Activated CD4-positive, alpha-beta T cell treated with anti-CD3 and anti-CD28 coated beads, Interleukin-2, amount 50 U/mL, for 48 hours (primary cell): ENCODE measurements around the gene TSC2.
A peak's percentile ranks its signal among the peaks of the same experiment; 100 is the strongest.
"Not testable (repeated sequence)": the region's sequence is repeated elsewhere in the genome, so short reads cannot be mapped to it uniquely, and the experiment has no call there.

Experiments used
- DNase-seq, 2 experiments: peaks; one replicate each; pipeline ENCODE4 v3.0.0-alpha.2; 2020

Gene TSC2

DNA sequence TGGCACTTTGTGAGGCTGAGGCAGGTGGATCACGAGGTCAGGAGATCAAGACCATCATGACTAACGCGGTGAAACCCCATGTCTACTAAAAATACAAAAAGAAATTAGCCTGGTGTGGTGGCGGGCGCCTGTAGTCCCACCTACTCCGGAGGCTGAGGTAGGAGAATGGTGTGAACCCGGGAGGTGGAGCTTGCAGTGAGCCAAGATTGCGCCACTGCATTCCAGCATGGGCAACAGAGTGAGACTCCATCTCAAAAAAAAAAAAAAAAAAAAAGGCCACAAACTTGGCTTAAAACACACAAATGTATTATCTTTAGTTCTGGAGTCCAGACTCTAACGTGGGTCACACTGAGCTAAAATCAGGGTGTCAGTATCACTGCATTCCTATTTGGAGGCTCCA is 36.1 kb upstream of the TSC2 start:
- DNase-seq: not testable (repeated sequence)

DNA sequence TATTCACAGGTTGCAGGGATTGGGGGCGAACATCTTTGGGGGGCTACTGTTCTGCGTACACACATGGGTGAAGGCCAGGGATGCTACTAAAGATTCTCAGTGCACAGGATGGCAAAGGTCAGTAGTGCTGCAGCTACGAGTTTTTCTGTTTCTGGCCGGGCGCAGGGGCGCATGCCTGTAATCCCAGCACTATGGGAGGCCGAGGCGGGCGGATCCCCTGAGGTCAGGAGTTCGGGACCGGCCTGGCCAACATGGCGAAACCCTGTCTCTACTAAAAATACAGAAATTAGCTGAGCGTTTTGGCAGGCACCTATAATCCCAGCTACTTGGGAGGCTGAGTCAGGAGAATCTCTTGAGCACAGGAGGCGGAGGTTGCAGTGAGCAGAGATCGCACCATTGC is 34.3 kb upstream of the TSC2 start:
- no peak for DNase-seq

DNA sequence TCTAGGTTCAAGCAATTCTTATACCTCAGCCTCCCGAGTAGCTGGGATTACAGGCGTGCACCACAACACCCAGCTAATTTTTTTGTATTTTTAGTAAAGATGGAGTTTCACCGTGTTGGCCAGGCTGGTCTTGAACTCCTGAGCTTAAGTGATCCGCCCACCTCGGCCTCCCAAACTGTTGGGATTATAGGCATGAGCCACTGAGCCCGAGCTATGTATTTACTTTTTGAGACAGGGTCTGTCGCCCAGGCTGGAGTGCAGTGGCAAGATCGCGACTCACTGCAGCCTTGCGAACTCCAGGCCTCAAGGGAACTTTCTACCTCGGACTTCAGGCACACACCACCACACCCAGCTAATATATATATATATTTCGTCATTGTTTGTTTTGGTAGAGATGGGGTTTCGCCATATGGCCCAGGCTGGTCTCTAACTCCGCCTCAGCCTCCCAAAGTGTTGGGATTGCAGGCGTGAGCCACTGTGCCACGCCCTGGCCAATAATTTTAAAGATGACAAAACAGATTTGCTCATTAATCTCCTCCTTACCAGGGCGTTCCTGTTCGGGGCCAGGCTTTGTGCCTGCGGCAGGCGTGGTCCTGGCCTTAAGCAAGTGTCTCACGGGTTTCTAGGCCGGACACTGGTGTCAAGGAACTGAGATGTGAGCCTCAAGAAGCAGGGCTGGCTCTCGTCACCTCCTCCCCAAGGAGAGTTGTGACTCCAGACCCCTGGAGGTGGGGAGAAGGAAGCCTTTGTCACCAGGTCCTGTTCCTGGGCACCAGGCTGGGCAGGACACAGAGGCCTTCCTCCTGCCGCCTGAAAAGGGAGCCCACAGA is 32.5 kb upstream of the TSC2 start:
- no peak for DNase-seq

DNA sequence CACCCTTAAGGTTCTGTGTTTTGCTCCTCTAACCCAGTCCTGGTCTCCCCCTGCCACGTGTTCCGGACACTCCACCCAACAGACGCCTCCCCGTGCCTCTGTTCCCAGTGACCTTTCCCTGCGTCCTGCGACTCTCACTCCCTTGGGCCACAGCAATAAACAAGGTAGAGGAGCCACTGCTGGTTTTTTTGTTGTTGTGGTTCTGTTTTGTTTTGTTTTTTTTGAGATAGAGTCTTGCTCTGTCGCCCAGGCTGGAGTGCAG is 31.9 kb upstream of the TSC2 start:
- no peak for DNase-seq

DNA sequence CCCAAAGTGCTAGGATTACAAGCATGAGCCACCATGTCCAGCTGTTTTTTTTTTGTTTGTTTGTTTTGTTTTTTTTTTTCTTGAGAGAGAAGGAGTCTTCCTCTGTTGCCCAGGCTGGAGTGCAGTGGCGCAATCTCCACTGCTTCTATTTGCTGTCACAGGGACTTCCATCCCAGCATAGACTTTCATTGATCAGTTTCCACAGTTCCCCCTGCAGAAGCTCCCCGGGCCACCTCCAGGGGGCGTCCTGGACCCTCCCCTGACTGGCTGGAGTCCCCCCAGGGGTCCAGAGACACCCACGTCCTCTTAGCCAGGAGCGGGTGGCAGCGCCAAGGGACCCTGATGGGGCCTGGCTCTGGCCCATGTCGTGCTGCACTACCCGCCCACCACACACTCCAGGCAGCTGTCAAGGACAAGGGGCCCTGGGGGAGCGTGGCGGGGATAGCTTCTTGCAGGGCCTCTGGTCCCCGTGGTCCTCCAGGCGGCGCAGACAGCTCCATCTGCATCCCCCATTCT is 31.3 kb upstream of the TSC2 start:
- DNase-seq: peak in 1 of 2 experiments; percentile 26

DNA sequence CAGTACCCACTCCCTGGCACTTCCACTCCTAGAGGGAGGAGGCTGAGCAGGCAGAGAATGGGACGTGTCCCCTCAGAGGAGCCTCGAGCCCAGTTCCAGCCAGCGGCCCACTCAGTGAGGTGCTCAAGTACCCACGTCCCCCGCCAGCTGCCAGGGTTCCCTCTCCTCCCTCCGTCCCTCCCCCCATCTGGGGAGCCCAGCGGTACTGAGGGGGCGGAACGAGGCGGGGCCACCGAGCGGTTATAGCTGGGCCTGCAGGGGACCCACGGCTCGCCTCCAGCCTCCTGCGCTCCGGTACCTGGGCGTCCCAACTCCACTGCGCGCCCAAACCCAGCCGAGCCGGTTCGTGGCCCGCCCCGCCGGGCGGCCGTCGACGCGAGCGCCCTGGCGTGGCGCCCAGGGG is 28.3 kb upstream of the TSC2 start, which contains the start of gene NPW:
Gene NPW, plus strand, starts transcription at position 268 of the 403 bp plus-strand sequence.
- peak; percentile 38 to 50 for DNase-seq

DNA sequence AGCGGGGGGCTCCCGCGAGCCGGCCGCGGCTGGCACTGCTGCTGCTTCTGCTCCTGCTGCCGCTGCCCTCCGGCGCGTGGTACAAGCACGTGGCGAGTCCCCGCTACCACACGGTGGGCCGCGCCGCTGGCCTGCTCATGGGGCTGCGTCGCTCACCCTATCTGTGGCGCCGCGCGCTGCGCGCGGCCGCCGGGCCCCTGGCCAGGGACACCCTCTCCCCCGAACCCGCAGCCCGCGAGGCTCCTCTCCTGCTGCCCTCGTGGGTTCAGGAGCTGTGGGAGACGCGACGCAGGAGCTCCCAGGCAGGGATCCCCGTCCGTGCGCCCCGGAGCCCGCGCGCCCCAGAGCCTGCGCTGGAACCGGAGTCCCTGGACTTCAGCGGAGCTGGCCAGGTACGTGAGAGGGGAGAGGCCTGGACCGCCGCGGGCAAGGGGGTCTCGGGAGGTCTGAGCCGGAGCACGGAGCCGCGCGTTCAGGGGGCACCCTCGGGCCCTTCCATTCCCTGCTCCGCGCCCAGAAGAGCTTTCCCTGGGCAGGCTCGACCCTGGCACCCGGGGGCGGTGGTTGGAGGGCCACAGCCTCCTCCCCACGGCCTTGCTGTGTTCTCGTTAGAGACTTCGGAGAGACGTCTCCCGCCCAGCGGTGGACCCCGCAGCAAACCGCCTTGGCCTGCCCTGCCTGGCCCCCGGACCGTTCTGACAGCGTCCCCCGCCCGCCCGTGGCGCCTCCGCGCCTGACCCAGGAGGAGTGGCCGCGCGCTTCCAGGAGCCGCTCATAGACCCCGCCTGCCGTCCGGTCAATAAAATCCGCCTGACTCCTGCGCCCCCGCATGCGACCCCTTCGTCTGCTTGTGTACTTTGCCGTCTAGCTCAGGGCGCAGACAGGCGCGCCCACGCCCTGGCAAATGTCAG is 27.6 kb upstream of the TSC2 start:
- DNase-seq: no peak

DNA sequence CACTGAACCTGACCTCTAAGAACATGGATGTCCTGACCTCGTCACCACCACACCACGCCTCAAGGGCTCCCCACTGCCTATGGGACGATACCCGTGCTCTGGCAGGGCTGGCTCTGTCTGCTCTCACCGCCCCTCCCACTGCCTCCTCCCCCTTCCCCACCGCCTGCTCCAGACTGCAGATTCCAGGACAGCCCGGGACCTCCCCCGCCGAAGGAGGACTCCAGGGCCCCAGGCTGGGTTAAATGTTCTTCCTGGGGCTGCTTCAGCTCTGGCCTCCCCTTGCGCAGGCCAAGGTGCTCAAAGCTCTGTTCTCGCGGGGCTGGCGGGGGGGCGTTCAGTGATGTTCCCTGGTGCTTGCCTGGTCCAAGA is 25.1 kb upstream of the TSC2 start:
- DNase-seq: peak; percentile 36 to 46

DNA sequence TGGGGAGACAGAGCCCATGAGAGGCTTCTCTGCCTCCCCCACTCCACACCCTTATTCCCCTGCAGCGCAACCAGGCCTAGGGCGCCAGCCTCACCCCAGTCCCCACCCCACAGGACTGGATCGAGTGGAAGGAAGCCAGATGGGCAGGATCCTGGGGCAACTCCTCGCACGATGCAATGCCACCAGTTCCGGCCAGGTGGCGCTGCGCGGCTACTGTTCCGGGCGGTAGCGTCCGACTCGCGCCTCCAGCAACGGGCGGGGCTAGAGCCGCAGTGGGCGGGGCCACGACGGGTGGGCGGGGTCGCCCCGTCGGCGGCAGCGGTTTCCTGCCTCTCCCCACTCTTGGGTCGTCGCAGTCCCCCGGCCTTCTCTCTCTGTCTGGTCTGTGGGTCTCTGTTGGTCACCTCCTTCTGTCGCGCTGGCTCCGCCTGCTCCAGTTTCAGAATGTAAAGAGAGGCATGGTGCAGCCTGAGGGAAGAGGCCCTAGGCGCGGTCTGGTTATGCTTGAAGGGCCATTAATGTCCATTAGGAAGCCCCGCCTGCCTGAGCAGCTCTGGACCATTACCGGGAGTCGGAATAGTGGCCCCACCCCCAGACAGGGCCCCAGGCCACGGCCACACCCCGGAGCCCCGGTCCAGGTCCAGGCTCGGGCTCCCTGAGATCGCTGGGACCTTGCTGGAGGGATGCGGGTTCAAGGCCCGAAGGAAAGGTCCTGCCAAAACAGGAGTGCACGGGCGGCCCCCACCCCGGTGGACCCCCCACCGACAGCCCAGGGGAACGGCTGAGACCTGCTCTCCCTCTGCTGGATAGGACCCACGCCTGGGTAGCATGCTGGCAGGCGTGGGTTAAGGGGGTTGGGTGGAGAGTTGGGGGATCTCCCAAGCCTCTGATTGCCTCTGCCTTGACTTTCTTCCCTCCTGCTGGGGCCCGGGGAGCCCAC is 24.4 kb upstream of the TSC2 start:
- peak; percentile 97 for DNase-seq

DNA sequence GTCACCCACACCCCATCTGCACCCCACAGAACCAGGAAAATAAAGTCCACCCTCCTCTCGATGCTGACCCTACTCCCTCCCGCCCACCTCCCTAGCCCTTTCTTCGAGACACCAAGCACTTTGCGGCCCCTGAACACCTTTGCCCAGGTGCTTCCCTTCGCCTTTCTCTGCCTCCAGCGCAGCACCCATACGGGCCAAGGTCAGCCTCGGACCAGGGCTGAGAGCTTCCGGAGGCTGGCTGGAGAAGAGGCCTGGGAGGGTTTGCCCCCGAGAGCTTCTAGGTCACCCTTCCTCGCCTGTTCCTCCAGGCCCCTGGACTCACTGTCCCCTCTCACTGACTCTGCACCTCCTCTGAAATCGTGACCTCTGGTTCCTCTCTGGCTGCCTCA is 23.8 kb upstream of the TSC2 start:
- DNase-seq: no peak

DNA sequence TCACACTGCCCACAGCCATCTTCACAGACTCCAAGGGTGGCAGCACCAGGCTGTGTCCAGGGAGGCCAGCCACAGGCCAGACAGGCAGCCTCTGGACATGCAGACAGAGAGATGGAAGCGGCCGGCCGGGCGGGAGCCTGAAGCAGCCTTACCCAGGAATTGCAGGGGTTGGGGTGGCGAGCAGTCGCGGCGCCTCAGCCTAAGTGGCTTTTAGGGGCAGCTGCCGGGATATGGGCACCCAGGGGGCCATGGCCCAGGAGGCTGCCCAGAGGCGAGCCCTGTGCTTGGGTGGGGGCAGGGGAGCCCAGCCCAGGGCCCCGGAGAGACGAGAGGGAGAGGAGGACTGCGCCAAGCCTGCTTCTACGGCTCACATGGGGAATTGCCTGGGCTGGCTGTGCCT is 22.5 kb upstream of the TSC2 start:
- DNase-seq: no peak

DNA sequence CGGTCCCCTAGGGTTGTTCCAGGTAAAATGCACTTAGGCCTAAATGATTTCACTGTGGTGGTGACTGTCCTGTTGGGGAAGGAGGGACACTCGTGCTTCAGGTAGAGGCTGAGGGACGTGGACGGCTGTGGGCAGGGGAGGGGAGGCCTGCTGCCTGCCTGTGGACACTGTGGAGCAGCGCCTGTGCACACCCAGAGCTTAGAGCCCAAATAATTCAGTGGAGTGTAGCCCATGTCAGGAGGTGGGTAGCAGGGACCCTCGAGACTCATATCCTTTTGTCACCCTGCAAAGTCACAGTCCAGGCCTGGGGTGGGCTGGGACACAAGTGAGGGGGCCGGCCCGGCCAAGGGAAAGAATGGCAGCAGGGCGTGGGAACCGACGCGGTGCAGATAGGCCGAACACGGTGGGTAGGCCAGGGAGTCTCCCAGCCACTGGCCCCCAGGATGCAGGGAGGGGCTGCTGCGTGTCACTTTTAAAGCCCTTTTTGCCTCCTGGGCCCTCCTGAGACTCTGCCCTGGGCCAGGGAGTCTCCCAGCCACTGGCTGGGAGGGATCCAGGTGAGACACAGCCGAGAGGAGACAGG is 21.8 kb upstream of the TSC2 start:
- no peak for DNase-seq

DNA sequence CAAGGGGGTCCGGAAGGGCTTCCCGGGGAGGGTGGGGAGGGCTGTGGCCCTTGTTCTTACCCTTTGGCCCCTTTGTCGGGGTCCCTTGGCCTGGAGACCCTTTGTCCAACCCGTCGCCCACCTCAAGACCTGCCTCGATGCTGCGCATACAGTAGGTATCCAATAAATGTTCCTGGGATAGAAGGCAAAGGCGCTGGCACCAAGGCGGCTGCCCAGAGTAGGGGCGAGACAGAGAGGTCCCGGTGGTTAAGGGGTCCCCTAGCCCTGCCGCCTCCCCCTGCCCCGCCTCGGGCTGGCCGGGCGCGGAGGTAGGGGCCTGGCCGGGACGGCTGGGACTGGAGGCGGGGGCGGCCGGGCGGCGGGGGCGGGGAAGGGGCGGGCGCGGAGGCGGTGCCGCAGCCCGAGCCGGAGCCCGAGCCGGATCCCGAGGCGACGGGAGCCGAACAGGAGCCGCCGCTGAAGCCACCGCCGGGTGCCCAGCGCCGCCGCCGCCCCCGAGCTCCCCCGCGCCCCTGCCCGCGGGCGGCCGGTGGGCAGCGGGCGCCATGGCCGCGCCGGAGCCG is 21.2 kb upstream of the TSC2 start, which contains the start of gene NHERF2:
Gene NHERF2, plus strand, starts transcription at position 442 of the 563 bp plus-strand sequence. Its CDS starts 104 bp downstream, at position 546.
- DNase-seq: no peak

DNA sequence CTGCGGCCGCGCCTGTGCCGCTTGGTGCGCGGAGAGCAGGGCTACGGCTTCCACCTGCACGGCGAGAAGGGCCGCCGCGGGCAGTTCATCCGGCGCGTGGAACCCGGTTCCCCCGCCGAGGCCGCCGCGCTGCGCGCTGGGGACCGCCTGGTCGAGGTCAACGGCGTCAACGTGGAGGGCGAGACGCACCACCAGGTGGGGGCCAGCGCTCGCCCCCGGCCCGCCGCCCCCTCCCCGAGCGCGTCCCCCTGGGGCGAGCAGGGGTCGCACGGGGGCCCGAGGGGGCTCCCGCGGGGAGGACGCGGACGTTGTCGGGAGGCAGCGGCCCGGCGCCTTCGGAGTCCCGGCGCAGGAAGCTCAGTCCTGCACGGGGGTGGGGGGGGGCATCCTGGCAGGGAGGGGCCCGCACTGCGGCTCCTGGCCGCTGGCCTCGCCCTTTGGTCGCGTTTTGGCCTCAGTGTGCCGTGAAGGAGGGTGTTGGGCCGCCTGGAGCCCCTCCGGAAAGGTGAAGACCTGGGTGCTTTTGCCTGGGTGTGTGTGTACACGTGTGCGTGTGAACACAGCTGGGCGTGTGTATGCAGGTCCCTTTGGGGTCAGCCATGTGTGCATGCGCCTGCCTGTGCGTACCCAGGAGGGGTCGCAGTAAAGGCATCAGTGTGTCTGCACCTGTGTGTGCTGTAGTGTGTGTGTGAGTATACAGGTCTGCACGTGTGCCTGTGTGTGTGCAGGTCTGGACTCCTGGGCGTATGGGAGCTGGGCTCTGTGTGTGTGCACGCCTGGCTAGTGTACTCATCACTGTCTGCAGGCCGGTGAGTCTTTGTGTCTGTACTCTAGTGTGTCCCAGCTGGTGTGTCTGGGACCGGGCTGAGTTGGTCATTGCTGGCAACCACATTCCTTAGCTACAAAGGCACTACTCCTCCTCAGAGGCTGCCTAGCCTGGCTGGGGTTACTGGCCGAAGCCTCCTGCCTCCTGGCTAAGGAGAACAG is 20.5 kb upstream of the TSC2 start:
- peak in 1 of 2 experiments; percentile 21 for DNase-seq

DNA sequence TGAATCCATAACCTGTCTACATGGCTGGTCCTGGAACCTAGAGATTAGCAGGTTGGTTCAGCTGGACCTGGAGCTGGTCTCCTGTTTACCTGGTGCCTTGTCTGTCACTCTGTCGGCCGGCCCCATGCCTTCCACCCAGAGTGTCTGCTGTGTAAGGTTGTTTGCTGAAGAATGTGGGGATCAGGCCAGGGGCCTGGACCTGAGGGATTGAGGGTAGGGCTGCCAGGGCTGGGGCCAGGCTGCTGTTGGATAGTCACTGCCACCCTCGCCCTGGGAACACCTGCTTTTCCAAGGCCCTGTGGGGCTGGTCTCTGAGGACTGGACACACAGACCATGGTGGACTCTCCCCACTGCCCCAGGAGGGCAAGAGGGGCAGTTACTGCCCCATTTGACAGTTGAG is 19.6 kb upstream of the TSC2 start:
- no peak for DNase-seq

DNA sequence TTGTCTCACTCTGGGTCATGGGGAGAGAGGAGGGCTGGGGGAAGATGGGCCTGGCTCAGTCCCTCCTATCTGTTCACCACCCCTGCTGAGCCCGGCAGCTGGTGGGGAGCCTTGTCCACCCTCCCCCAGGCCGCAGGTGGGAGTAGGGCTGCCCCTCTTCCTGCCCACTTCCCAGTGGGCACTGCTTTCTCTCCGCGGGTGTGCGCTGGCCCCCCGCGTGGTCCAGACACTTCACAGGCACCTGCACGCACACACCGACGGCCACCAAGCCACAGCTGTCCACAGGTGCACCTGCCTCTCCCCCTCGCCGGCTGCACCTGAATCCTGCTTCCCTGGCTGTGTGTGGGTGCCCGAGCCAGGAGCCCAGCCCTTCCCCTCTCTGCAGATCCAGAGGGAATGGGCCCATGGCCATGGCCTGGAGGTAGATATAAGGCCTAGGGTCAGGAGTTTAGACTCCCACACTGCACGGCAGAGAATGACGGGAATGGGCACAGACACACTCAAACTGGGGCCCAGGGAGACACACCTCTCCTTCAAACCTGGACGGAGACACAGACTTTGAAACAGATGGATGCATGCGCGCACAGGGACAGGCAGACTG is 19.1 kb upstream of the TSC2 start:
- DNase-seq: no peak

DNA sequence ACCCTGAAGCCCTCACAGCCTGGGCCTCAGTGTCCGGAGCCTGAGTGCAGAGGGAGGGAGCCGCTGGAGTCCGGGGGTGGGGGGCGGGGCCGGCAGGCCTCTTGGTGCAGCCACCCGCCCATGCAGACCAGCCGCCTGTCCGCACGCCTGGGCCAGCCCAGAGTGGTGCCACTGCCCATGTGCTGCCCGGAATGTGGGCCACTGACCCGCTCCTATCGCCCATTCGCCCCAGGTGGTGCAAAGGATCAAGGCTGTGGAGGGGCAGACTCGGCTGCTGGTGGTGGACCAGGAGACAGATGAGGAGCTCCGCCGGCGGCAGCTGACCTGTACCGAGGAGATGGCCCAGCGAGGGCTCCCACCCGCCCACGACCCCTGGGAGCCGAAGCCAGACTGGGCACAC is 18.4 kb upstream of the TSC2 start:
- DNase-seq: no peak

DNA sequence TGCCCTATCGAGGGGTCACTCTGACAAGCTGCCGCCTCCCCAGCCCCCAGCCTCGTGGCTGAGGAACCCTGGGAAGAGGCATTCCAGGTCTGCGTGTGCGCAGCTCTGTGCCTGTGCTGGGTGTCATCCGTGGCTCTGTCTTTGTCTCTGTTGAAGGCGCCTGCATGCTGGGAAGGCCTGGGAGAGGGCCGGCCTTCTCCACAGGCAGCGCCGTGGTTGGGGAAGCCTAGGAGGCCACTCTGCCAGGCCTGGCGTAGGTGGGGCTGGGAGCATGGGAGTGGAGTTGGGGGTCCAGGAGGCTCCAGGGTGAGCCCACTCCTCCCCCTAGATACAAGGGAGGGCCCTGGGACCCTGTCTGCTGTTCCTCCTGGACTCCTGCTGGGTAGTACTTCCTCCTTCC is 17.7 kb upstream of the TSC2 start:
- DNase-seq: no peak

DNA sequence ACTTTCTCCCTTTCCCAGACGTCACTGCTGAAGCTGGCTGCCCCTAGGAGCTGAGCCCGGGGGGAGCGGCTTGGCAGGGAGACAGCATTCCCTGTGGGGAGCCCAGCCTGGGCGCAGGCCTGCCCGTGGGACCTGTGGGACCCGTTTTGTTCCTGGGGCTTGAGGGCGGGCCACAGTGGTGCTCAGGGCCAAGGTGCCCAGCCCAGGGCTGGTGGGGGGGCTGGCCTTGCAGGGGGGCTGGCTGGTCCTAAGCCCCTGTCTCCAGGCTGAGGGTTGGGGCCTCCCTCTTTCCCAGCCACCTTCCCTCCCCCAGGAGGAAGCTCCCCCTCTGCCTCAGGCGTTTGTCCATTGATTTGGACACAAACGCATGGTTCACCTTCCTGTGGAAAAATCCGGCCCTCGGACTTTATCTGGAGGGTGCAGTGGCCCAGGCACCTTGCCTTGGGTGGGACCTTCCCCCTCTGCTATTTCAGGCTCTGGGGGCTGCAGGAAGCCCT is 16.7 kb upstream of the TSC2 start:
- no peak for DNase-seq
